Suppressor macrophage treated with lipopolysaccharide for 4 hours (primary cell): ENCODE data around the gene PARD3B.
"Not testable (repeated sequence)": the region's sequence is repeated elsewhere in the genome, so short reads cannot be mapped to it uniquely, and the experiment has no call there.

Experiments used
- DNase-seq: peaks from one replicate; pipeline ENCODE4 v3.0.0-alpha.2; 2020

The PARD3B gene

DNA sequence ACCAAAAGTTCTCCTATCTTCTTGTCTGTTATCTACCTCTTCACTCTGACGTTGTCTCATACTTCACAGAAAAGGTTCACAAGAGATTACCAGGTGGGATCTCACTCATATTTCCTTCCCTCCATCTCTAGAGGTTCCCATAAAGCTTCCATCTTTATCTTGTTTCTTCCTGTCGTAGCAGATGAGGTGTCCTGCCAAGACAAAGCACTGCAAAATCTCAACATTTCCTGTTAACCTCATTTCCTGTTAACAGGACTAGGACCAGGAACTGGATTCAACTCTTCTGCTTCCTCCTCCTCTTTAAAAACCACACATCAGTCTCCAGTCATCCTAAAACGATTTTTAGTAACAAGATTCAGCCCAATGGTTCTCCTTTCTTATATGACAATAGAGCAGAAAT, 624.2 kb downstream of the PARD3B start:
- no peak for DNase-seq

DNA sequence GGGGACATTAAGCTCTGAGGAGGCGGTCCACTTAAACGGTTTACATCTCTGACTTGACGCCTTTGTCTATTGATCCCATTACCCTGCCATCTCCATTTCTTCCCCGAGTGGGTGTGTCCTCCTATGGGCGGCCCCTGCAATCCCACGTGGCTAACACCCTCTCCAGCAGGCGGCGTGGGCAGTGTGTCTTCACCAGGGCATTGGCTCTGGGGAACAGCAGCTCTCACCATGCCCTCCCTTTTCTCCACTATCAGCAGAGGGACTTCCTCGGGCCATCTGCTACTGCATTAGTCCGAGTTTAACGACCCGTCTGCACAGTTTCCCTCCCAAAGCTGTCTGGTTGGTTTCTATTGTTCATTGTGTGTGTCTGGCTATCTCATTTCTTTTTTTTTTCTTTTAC, 625.1 kb downstream of the PARD3B start:
- DNase-seq = no peak

DNA sequence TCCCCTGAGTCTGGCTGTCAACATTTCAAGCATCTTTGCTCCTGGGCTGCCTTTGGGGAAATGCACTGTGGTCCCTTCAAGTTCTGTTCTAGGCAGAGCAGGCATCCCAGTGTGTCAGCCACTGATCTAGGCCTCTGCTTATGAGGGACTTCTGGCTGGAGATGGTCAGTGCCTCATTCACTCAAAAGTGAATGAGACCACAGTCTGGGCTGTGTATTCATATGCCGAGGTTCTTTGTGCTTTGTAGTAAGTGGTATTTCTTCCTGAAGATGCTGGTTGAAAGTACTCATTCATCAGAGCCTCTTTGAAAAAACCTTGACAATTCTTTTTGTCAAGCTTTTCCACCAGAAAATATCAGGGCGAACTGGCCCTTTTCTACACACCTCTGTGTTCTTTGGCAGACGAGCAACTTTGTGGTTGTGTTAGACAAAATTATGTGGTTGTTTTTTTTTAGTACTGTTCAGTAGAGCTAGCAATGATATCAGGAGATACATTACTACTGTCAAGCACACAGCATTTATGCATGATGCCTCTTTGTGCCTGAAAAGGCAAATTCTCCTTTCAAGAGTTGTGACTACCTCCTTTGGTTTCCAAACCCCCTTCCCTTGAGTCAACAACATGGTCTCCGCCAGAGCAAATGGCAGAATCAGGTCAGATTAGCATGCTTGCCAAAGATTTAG, 626.1 kb downstream of the PARD3B start:
- no peak for DNase-seq

DNA sequence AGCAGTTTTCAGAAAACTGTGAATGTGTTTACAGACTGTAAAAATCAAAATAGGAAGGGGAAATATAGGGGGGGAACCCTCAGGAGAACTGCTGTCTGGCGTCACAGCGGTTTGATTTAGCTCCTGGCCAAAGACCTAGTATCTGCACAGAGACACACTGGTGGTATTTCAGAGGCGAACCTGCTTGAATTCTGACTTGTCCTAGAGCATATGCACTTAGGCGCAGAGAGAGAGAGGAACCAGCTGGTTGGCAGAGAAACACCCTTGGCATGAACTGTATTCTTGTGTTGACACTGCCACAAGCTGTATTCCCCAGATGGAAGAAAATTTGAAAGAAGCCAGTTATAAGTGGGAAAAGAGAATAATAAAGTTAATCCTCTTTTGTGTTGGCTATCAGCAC, 630.6 kb downstream of the PARD3B start:
- no peak for DNase-seq

DNA sequence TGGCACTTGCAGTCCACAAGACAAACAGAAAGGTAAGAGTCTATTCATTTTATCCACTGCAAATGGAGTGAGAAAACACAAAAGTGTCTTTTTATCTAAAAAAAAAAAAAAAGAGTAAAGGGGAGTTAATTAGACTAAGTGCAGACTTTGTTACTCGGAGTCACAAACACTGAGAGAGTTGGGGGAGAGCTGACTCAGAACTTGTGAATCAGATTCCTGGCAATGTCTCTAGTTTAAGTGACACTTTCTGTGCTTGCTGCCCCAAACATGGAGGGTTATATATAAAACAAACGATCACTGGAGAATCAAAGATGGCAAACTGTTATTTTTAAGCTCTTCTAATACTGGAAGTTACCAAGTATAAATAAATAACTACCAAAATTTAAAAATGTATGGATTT, 631.3 kb downstream of the PARD3B start:
- DNase-seq = no peak

DNA sequence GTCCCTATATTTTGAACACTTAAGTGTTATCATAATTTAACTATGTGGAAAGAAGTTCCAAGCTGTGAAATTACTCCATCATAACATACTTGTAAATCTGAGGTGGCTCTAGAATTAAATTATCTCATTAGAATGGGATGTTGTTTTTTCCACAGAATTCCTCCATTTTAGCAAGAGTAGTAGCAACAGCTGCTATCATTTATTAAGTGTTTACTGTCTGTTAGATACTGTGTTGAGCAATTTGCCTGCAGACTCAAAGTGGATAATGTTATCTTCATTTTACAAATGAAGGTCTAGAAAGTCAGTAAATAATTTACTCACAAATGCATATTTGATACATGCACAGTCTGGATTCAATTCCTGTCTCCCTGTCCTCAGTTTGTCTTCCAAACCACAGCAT, 632.3 kb downstream of the PARD3B start:
- no peak for DNase-seq

DNA sequence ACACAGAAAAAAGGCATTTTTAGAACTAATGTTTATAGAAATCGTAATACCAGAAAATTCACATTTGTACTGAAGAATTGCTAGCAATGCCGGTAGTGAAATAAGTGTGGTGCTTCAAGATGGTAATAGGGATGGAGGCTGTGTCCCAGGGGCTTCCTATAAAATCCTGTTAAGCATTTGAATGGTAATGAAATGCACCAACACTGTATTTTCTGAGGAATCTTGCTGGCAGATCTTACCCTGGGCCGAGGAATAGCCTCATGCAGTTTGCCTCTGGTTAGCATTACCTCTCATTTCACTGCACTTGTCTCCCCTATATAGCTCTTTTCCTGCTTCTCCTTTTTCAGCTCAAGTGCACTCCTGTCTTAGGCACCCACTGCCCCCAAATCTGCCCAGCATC, 635.5 kb downstream of the PARD3B start:
- no peak for DNase-seq

DNA sequence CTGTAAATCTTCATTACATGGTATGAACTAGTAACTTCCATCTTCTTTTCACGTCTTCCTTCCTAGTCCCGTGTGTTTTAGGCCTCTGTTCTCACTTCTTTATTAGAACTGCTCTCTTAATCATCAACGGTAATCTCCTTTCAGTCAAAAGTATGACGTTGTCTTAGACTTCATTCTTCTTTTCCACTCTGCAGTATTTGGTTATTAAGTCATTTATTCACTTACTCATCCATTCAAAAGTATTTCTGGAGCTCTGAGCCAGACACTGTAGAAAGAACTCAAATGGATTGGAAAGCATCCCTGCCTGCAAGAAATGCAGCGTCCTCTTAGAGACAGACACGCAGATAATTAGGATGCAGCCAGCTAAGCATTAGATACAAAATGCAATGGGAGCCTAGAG, 642.5 kb downstream of the PARD3B start:
- no peak for DNase-seq

DNA sequence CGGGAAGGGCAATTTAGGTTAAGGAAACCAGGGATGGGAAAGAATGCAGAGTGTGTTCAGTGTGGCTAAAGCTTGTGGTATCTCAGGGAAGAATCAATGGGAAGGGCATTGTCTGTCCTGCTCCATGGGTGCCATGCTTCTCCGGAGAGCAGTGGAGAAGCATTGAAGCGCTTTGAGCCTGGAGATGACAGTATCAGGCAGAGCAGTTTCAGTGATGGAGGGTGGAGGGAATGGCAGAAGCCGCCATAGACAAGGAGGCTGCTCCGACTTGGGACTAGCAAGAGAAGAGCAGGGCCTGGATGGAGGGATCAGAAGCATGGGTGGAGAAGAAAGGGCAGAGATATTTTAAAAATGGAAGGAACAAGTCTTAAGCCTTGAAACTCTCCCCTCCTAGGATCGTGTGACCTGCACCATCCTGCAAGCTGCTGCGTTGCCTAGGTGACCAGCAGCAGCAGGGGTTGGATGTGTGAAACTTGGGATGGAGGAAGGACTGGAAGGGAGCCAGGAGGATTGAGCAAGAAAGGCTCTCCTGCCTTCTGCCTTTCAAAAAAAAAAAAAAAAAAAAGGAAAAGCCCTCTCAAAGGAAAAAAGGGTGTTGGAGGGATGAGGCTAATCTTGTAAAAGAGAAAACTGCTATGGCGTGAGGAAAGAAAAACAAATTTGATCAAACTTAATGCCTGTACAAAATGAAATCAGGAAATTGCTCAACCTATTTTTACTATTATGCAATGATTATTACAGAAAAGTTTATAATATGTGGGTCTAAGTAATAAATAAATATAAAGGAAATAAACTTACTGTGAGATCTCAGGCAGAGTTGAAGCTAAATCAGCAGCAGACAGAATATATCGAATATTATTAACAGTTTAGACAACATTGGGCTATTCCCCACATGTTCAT, 643.2 kb downstream of the PARD3B start:
- no peak for DNase-seq

DNA sequence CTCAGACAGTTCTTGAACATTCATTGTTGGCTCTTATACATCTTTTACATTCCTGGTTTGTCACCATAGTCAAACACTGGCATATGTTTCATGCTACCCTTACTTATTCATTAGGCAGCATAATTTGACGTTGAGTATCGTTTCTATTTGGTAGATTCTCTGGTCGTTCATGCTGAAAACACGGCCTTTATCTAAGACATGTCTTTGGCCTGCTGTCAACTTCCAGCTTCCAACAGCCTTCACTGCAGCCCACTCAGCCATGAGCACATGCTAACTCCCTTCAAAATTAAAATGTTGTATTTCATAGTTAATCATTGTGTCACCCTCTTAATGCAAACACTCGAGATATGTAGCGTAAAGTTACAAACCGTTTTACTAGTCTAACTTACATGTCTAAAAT, 644.0 kb downstream of the PARD3B start:
- no peak for DNase-seq

DNA sequence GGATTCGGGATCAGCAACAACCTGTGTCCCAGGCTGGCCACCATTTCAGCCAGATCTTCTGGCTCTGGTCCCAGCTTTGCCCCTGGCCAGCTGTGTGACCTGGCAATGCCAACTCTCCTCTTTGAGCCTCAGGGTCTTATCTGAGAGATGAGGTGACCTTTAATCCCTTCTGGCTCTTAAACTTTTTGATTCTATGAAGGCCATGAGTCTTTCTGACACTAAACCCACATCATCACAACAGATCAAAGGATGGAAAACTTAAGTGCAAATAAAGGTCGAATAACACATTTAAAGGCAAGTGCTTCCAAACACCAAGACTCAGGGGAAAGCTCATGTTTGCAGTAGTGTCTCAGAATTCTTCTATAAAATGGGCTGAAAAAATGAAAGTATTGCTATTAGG, 645.3 kb downstream of the PARD3B start:
- DNase-seq = no peak

DNA sequence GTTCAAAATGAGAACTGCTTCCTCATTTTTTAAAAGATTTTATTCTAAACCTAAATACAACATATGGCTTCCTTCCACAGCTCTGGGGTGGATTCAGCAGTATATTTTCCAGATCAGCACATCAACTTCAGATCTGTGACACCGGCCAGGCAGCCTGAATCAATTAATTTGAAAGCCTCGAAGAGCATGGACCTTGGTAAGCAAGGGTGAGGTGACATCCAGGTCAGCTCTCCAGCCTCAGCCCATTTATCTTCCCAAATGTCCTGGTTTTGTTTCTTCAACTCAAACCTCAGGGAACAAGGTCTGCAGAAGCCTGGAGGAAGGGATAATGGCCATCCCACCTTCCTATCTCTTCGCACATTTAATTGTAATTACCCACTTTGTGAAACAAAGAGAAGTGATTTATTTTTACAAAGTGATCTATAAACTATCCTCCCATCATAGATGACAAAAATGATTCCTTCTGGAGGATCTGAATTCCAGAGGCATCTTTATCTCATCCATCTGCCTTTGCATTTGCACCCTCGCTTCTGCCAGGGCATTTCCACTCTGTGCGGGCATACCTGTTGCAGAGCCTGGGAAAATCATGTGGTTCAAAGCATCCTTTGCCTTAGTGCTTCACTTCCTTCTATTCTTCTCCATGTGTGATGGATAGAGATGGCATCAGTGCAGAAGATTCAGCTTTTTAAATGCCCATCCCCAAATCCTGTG, 648.0 kb downstream of the PARD3B start:
- DNase-seq = no peak

DNA sequence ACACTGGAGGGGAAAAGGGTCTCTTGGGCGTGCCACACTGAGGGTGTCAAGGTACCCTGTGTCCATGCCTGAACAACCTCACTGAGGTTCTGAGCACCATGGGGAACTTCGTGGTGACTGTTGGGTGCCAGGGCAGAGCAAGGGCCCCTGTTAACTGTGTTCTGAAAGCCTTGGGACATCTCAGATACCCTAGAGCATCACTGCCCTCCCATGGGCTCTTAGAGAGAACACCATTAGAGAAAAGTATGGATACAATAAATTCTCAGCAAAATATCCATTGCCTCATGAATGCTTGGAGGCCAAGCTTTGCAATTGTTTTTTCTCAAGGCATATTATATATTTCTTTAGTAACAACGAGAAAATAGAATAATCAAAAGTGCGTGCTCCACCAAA, 648.6 kb downstream of the PARD3B start:
- no peak for DNase-seq

DNA sequence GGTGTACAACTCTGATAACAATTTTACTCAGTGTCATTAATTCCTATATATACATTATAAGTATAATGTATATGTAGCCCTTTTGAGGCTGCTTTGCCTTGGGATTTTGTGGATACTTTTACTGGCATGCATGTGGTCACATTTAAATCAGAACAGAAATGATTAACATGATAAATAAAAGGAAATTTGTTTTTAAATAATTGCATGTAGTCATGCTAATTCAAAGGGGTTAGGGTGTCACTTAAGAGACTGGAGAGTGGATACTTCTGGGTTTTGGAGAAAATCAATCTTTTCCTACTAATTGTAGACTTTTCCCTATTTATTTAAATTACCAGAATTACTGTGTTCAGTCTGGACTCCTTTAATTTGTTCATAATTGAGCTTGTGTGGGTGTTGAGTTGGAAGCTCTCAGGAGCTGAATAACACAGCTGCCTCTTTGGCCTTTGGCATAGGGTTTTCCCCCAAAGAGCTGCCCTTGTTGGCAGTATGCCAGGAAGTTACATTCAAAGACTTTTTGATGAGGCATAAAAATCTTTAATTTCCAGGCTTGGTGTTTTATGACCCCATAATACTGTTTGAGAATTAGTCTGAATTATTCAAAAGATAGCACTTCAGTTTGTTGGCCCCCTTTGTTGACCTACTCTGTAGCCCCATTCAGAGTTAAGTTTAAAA, 652.3 kb downstream of the PARD3B start:
- peak; percentile 4 for DNase-seq

DNA sequence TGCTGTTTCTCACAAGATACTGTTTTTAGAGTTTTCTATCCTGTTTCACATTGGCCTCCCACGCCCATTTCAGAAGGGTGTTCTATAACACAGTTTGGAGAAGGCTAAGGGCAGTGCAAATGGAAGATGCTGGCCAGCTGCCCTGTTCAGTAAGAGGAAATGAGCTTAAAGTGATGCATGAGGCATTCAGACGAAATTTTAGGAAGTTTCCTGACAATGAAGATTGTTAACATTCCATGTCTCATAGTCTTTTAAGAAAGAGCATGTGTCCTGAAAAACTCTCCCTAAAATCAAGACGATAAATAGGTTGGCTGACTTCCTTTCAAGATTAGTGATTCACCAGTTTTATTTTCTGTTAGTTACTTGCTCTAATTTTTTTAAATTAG, 652.9 kb downstream of the PARD3B start:
- peak; percentile 8 for DNase-seq

DNA sequence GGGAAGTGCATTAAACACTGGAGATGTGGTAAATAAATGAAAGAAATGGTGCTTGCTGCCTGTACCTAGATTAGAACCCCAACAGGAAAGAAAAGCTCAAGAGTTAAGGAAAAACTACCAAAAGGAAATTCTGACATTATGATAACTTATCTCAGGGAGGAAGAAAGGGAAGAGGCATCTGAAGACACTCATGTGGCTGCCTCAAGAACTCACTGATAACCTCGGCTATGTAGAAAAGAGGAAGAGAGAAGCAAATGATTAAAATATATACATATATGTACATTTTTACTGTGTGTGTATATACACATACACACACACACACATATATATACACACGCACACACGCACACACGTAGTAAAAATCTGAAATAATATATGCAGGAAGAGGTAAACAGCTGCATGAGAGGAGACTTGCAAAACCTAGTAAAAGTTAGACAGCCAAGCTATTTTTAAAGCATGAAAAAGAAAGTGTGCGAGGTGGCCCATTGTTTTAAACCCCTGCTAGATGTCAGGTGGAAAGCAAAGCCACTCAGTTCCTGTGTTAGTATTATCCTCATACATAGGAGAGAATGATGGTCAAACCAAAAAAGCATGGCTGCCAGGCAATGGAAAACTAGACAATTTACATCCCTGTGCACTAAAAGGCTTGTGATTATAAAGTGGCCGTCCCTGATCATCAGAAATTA, 654.0 kb downstream of the PARD3B start:
- DNase-seq = no peak

DNA sequence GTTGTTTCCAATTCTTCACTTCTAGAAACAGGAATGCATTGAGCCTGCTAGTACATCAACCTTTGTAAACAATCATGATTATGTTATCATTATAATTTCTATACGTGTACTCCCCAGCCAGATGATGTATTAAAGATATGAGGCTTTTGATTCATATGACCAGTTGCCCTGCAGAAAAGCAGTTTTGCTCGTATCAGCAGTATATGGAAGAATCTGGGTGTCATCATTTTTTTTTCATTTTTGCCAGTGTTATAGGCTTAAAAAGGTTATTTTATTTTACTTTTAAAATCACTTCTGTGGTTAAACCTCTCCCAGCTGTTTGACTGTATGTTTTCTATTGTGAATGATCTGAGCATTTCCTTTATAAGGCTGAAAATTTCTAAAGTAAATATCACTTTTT, 665.2 kb downstream of the PARD3B start:
- DNase-seq = no peak

DNA sequence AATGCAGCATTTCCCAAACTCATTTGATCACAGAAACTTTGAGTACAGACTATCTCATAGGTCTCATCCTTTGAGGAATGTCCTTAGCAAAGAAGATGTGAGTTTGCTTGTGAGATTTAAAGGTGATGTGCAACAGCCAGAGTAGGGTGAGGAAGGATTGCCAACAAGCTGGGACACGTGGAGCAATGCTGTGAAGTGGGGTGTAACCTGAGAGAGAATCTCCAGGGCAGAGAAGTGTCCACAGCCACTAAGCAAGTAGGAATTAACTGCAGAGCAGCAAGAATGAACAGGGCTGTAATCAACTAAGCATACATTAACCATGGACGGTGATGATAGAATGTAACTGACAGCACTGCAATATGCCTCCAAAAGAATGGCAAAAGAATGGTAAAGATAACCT, 667.1 kb downstream of the PARD3B start:
- no peak for DNase-seq

DNA sequence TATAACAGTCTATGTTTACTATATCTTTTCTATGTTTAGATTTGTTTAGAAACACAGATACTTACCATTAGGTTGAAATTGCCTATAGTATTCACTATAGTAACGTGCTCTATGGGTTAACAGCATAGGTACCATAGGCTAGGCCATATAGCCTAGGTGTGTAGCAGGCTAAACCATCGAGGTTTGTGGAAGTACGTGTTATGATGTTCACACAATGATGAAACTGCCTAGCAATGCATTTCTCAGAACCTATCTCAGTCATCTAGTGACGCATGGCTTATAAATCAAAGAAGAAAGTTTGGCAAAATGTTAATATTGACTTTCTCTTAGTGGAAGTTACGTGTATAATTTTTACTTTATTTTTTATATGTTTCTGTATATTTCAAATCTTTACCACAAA, 670.8 kb downstream of the PARD3B start:
- DNase-seq = no peak

DNA sequence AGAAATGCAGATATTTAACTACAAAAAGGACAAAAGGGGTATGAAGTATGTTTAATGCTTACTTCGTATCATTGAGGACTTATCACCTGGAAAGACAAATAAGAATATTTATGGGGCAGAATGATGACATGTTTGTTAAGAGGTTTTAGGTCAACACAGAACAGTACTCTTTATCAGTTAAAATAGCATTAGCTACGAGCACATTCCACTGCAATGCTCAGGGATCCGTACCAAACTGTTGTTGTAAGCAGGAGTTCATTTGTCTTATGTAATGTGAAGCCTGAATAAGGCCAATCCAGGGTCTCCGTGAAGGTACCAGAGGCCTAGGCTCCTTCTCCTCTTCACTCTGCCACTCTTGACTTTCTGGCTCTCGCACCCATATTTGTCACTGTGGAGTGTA, 671.3 kb downstream of the PARD3B start:
- DNase-seq = no peak

DNA sequence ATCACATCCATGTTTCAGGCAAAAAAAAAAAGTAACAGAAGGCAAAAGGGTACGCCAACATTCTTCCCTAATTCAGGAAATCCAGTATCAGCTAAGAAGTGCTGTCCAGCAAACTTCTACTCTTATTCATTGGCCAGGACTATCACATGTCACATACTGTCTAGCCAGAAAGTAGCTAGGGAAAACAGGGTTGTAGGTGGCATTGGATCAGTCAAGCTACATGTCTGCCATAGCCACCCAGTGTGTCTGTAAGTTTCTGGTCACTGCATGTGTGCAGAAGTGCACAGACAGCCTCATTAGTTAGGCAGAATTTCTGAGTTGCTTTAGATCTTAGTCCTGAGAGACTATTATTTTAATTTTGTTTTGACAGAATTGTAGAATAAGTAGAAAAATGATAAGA, 671.7 kb downstream of the PARD3B start:
- no peak for DNase-seq

DNA sequence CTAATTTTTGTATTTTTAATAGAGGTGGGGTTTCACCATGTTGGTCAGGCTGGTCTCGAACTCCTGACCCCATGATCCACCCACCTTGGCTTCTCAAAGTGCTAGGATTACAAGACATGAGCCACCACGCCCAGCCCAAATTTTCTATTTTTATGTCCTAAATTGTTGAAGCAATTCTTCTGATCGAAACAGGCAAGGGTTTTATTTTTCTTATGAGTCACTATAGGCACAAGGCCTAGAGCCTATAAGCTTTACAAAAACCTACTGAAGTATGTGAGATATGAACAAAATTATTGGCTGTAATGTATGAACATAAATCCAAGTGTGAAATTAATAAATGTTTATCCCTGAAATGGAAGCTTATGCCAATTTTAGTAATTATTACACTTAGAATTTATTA, 672.8 kb downstream of the PARD3B start:
- no peak for DNase-seq

DNA sequence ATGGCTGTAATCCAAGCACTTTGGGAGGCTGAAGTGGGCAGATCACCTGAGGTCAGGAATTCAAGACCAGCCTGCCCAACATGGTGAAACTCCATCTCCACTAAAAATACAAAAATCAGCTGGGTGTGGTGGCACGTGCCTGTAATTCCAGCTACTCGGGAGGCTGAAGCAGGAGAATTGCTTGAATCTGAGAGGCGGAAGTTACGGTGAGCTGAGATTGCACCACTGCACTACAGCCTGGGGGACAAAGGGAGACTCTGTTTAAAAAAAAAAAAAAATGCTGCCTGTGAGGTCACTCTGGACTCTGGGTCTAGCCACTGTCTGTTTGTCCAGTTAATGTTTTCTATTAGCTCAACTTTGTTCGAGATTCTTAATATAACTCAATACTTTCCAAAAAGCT, 673.5 kb downstream of the PARD3B start:
- DNase-seq = not testable (repeated sequence)
